Fibroblast of skin of left quadriceps (primary cell): ENCODE data around the gene CPVL.

ENCODE experiments used
- DNase-seq, 2 experiments: peaks; one replicate each; pipeline ENCODE4 v3.0.0-alpha.2; 2013; ENCODE audit warnings: low read depth in 2 of 2

CPVL gene

GRCh38 chr7:29146057-29146706 is at the start of gene CPVL:
Gene CPVL, minus strand, starts transcription at chr7:29146537. Its CDS starts 25,476 bp downstream, at chr7:29121061.
- no peak for DNase-seq

GRCh38 chr7:29194594-29195427 is 48.5 kb upstream of the CPVL start, which contains the start of gene CHN2:
Gene CHN2, plus strand, starts transcription at chr7:29194775.
- DNase-seq: no peak

GRCh38 chr7:29194206-29194593 is 47.9 kb upstream of the CPVL start:
- DNase-seq: no peak

GRCh38 chr7:29193316-29194205 is 47.2 kb upstream of the CPVL start:
- DNase-seq: no peak

- DNase-seq: no peak
Observed at GRCh38 chr7:29192811-29193210, 46.5 kb upstream of the CPVL start.

- DNase-seq: no peak
Observed at GRCh38 chr7:29192323-29192722, 46.0 kb upstream of the CPVL start.

- DNase-seq: no peak
Observed at GRCh38 chr7:29190349-29191045, 44.2 kb upstream of the CPVL start.

- peak; percentile 3 to 8 for DNase-seq
Observed at GRCh38 chr7:29189743-29190201, 43.4 kb upstream of the CPVL start.

GRCh38 chr7:29185613-29186012 is 39.3 kb upstream of the CPVL start:
- no peak for DNase-seq

- no peak for DNase-seq
Observed at GRCh38 chr7:29184599-29184998, 38.3 kb upstream of the CPVL start.

GRCh38 chr7:29179115-29179514 is 32.8 kb upstream of the CPVL start:
- DNase-seq: no peak

GRCh38 chr7:29177963-29178600 is 31.7 kb upstream of the CPVL start:
- DNase-seq: no peak

- DNase-seq: no peak
Observed at GRCh38 chr7:29173458-29173857, 27.1 kb upstream of the CPVL start.

- no peak for DNase-seq
Observed at GRCh38 chr7:29170781-29171180, 24.4 kb upstream of the CPVL start.

- no peak for DNase-seq
Observed at GRCh38 chr7:29167721-29168120, 21.4 kb upstream of the CPVL start.

- no peak for DNase-seq
Observed at GRCh38 chr7:29163854-29164253, 17.5 kb upstream of the CPVL start.

GRCh38 chr7:29162577-29162976 is 16.2 kb upstream of the CPVL start:
- DNase-seq: no peak

- no peak for DNase-seq
Observed at GRCh38 chr7:29161231-29161630, 14.9 kb upstream of the CPVL start.

GRCh38 chr7:29160080-29160479 is 13.7 kb upstream of the CPVL start:
- no peak for DNase-seq

- DNase-seq: no peak
Observed at GRCh38 chr7:29158795-29159423, 12.6 kb upstream of the CPVL start.
